OCI-LY1 (cell line): Measurements from ENCODE around the gene PIAS4.
"Not testable (repeated sequence)": the region's sequence is repeated elsewhere in the genome, so short reads cannot be mapped to it uniquely, and the experiment has no call there.

Source experiments
- H2AFZ ChIP-seq: fragments of 200-600 bp; sonication (generic), shearing (Covaris generic); 2 replicates; pipeline ENCODE4 v1.6.0; 2014; ENCODE audit warnings: antibody characterized with exemption, mild to moderate bottlenecking, low read length
- H3F3A ChIP-seq: fragments of 200-600 bp; sonication (generic), shearing (Covaris generic); 2 replicates; pipeline ENCODE4 v1.6.0; 2014; ENCODE audit warnings: mild to moderate bottlenecking, antibody characterized with exemption, low read length, moderate library complexity; ENCODE audit not compliant: insufficient read depth
- H3K27ac ChIP-seq: fragments of 200-600 bp; sonication (generic); 2 replicates; pipeline ENCODE4 v1.5.1; 2014; ENCODE audit warnings: low read length, mixed run types, mild to moderate bottlenecking, low read depth; ENCODE audit not compliant: poor library complexity, severe bottlenecking
- H3K27me3 ChIP-seq: fragments of 200-600 bp; sonication (generic); 2 replicates; pipeline ENCODE4 v1.6.0; 2014; ENCODE audit warnings: antibody characterized with exemption, mild to moderate bottlenecking, low read length, moderate library complexity; ENCODE audit not compliant: insufficient read depth
- H3K36me3 ChIP-seq: fragments of 200-600 bp; sonication (generic); 2 replicates; pipeline ENCODE4 v1.6.1; 2014; ENCODE audit warnings: mild to moderate bottlenecking, antibody characterized with exemption, low read length, moderate library complexity, mixed read lengths; ENCODE audit not compliant: insufficient read depth
- H3K4me1 ChIP-seq: fragments of 200-600 bp; sonication (generic); 2 replicates; pipeline ENCODE4 v1.5.1; 2014; ENCODE audit warnings: mild to moderate bottlenecking, low read length, moderate library complexity; ENCODE audit not compliant: insufficient read depth, severe bottlenecking
- H3K4me2 ChIP-seq: fragments of 200-600 bp; sonication (generic), shearing (Covaris generic); 2 replicates; pipeline ENCODE4 v1.6.1; 2014; ENCODE audit warnings: low read length
- H3K4me3 ChIP-seq: fragments of 200-600 bp; sonication (generic); 2 replicates; pipeline ENCODE4 v1.5.1; 2014; ENCODE audit warnings: low read length, low read depth, mild to moderate bottlenecking, mixed read lengths; ENCODE audit not compliant: poor library complexity, severe bottlenecking
- H3K79me2 ChIP-seq: fragments of 200-600 bp; shearing (Covaris generic); 2 replicates; pipeline ENCODE4 v1.6.1; 2016; ENCODE audit warnings: mixed run types, low read length, mixed read lengths; ENCODE audit not compliant: insufficient read depth
- H3K9ac ChIP-seq: fragments of 200-600 bp; sonication (generic), shearing (Covaris generic); 2 replicates; pipeline ENCODE4 v1.6.1; 2014; ENCODE audit warnings: mild to moderate bottlenecking, low read length, mixed read lengths
- H3K9me2 ChIP-seq: fragments of 200-600 bp; sonication (generic), shearing (Covaris generic); 2 replicates; pipeline ENCODE4 v1.6.1; 2014; ENCODE audit warnings: low read depth, mild to moderate bottlenecking, low read length, mixed read lengths
- H3K9me3 ChIP-seq: fragments of 200-600 bp; shearing (Covaris generic); 2 replicates; pipeline ENCODE4 v1.6.1; 2014; ENCODE audit warnings: low read length, mixed read lengths
- H4K20me1 ChIP-seq: fragments of 200-600 bp; sonication (generic), shearing (Covaris generic); 2 replicates; pipeline ENCODE4 v1.6.0; 2016; ENCODE audit warnings: mild to moderate bottlenecking, low read length; ENCODE audit not compliant: insufficient read depth
- CTCF ChIP-seq: fragments of 200-600 bp; sonication (generic), shearing (Covaris generic); IDR thresholded peaks from 2 replicates; pipeline ENCODE4 v1.5.1; 2017; ENCODE audit warnings: mild to moderate bottlenecking, antibody characterized with exemption, low read length, moderate library complexity, mixed read lengths
- EZH2 ChIP-seq: fragments of 200-600 bp; sonication (generic), shearing (Covaris generic); IDR thresholded peaks from 2 replicates; pipeline ENCODE4 v1.8.0; 2017; ENCODE audit warnings: borderline replicate concordance, mixed run types, mild to moderate bottlenecking, antibody characterized with exemption, low read length, moderate library complexity, mixed read lengths

Gene PIAS4

GRCh38 chr19:4007836-4008539, 452 bp downstream of the PIAS4 start:
- peaks cover 17% of the 10 kb centered on the region; the same call in 1 of the 2 replicates for H3K79me2 ChIP-seq
- H3K27ac ChIP-seq: no peak overlapping the region
- no peaks in the 10 kb centered on the region for H3K27me3 ChIP-seq

GRCh38 chr19:4009990-4010807, 2.7 kb downstream of the PIAS4 start:
- Histone ChIP-seq H2AFZ (no peak overlapping the region), H3K4me2 (no peak overlapping the region), H3K79me2 (peaks cover 17% of the 10 kb centered on the region; the same call in 1 of the 2 replicates), H3K9ac (no peak overlapping the region), H3K4me1 (peaks cover 24% of the 10 kb centered on the region), H4K20me1 (no peaks in the 10 kb centered on the region), H3K4me3 (no peak overlapping the region), H3K27ac (no peak overlapping the region), H3K36me3 (peaks cover 27% of the 10 kb centered on the region), H3F3A (no peaks in the 10 kb centered on the region), H3K9me3 (no peaks in the 10 kb centered on the region), H3K9me2 (no peaks in the 10 kb centered on the region), H3K27me3 (no peaks in the 10 kb centered on the region)
- TF ChIP-seq CTCF (no peak), EZH2 (no peak)

More at GRCh38 chr19:4007836-4008539, 452 bp downstream of the PIAS4 start:
- Histone ChIP-seq H4K20me1 (no peaks in the 10 kb centered on the region), H3K36me3 (peaks cover 6% of the 10 kb centered on the region; the same call in 1 of the 2 replicates), H3K9me3 (no peaks in the 10 kb centered on the region), H3K4me1 (peaks cover 24% of the 10 kb centered on the region), H3K4me3 (peak overlapping the region; percentile 96), H3K4me2 (peak overlapping the region; percentile 88), H3K9me2 (no peaks in the 10 kb centered on the region), H3F3A (no peaks in the 10 kb centered on the region), H2AFZ (no peak overlapping the region), H3K9ac (peak overlapping the region; percentile 84)
- TF ChIP-seq CTCF (no peak), EZH2 (no peak)

GRCh38 chr19:4010808-4011110, 3.2 kb downstream of the PIAS4 start:
- no peaks in the 10 kb centered on the region for H3K27me3 ChIP-seq
- TF ChIP-seq EZH2: no peak
- TF ChIP-seq CTCF: no peak
- H3K4me1 ChIP-seq: peaks cover 24% of the 10 kb centered on the region
- no peak overlapping the region for H3K4me2 ChIP-seq
- no peaks in the 10 kb centered on the region for H3K9me2 ChIP-seq
- peaks cover 33% of the 10 kb centered on the region for H3K36me3 ChIP-seq
- no peaks in the 10 kb centered on the region for H3K9me3 ChIP-seq
- no peaks in the 10 kb centered on the region for H4K20me1 ChIP-seq
- H3F3A ChIP-seq: no peaks in the 10 kb centered on the region
- H3K79me2 ChIP-seq: peaks cover 17% of the 10 kb centered on the region; the same call in 1 of the 2 replicates
- no peak overlapping the region for H3K4me3 ChIP-seq
- no peak overlapping the region for H2AFZ ChIP-seq
- H3K27ac ChIP-seq: no peak overlapping the region
- H3K9ac ChIP-seq: no peak overlapping the region

- Histone ChIP-seq H3K36me3 (peaks cover 33% of the 10 kb centered on the region), H3K4me1 (peaks cover 23% of the 10 kb centered on the region), H3K79me2 (peaks cover 17% of the 10 kb centered on the region; the same call in 1 of the 2 replicates)
- H3K9me3 ChIP-seq, H4K20me1 ChIP-seq, H3F3A ChIP-seq, H3K27me3 ChIP-seq, H3K9ac ChIP-seq, H3K4me2 ChIP-seq, H3K27ac ChIP-seq, H3K9me2 ChIP-seq, H2AFZ ChIP-seq, H3K4me3 ChIP-seq: not testable (repeated sequence)
Measured at GRCh38 chr19:4011430-4011829, 3.9 kb downstream of the PIAS4 start.
